HG03045 (cell line): ENCODE data around the gene C1orf226.
"Not testable (repeated sequence)": the region's sequence is repeated elsewhere in the genome, so short reads cannot be mapped to it uniquely, and the experiment has no call there.

ENCODE experiments used
- ATAC-seq: cut with Tn5 transposase; IDR thresholded peaks from one replicate; pipeline ENCODE4 v1.9.1; 2021; ENCODE audit warnings: mild to moderate bottlenecking, moderate library complexity; ENCODE audit not compliant: unreplicated experiment

The C1orf226 gene

GRCh38 chr1:162404550-162405160, 23.1 kb downstream of the C1orf226 start:
- ATAC-seq: no peak

GRCh38 chr1:162405800-162406199, 24.3 kb downstream of the C1orf226 start:
- no peak for ATAC-seq

- ATAC-seq: no peak
These were observed 25.3 kb downstream of the C1orf226 start for GRCh38 chr1:162406811-162407210.

GRCh38 chr1:162407539-162407938, 26.0 kb downstream of the C1orf226 start:
- ATAC-seq: no peak

GRCh38 chr1:162412002-162412401, 30.5 kb downstream of the C1orf226 start, which contains the start of gene SH2D1B:
Gene SH2D1B (minus strand): TSS chr1:162412136. CDS start chr1:162412016, 120 bp downstream.
- no peak for ATAC-seq

- no peak for ATAC-seq
These were observed 34.7 kb downstream of the C1orf226 start for GRCh38 chr1:162416215-162416614.

- ATAC-seq: no peak
These were observed 35.4 kb downstream of the C1orf226 start for GRCh38 chr1:162416909-162417308.

- ATAC-seq: no peak
These were observed 36.1 kb downstream of the C1orf226 start for GRCh38 chr1:162417650-162418049.

- ATAC-seq: not testable (repeated sequence)
These were observed 37.1 kb downstream of the C1orf226 start for GRCh38 chr1:162418584-162418983.

GRCh38 chr1:162419450-162419931, 38.0 kb downstream of the C1orf226 start:
- ATAC-seq: not testable (repeated sequence)

- ATAC-seq: no peak
These were observed 38.6 kb downstream of the C1orf226 start for GRCh38 chr1:162420120-162420519.

GRCh38 chr1:162421258-162422164, 40.0 kb downstream of the C1orf226 start:
- ATAC-seq: no peak

- ATAC-seq: no peak
These were observed 41.3 kb downstream of the C1orf226 start for GRCh38 chr1:162422662-162423375.

- ATAC-seq: no peak
These were observed 49.1 kb downstream of the C1orf226 start for GRCh38 chr1:162430583-162430982.

- not testable (repeated sequence) for ATAC-seq
These were observed 51.6 kb downstream of the C1orf226 start for GRCh38 chr1:162432977-162433713.
